H1 (cell line): ENCODE results near the gene PTCHD1. TPM values are rescaled to one million over a fixed set of nuclear protein-coding genes. Genes with fewer than 3 reads are reported as not detected.

Experiments used
- CTCF ChIA-PET: fragments of 300-600 bp; sonication (Branson Sonifier 250); formaldehyde crosslinking; loops from one replicate; lab custom pipeline; 2021; ENCODE audit not compliant: partially characterized antibody; lab: Charles Lee
- POLR2A ChIA-PET: fragments of 300-600 bp; sonication (Branson Sonifier 250); formaldehyde crosslinking; loops from one replicate; lab custom pipeline; 2021; ENCODE audit warnings: inconsistent platforms; ENCODE audit not compliant: partially characterized antibody; lab: Charles Lee
- DNase-seq, 2 experiments: peaks; one replicate each; pipeline versions ENCODE4 v3.0.0 to v3.0.0-alpha.2; 2010 to 2022; ENCODE audit warnings: low spot score in 2 of 2, low read depth in 1 of 2, mixed read lengths in 1 of 2
- FAIRE-seq: peaks from 2 replicates; lab custom pipeline; 2011; peaks lifted over from hg19 to GRCh38; lab: Jason Lieb, UNC
- H2AFZ ChIP-seq: 2 replicates; pipeline ENCODE4 v1.8.1; 2012; ENCODE audit warnings: low read length, inconsistent platforms
- H2AK5ac ChIP-seq: 2 replicates; pipeline ENCODE4 v1.6.1; 2013; ENCODE audit warnings: low read depth, low read length
- H2BK120ac ChIP-seq: replicated peaks from 2 replicates; pipeline ENCODE3; 2013; ENCODE audit warnings: low read depth, low read length, inconsistent platforms
- H2BK12ac ChIP-seq: 2 replicates; pipeline ENCODE4 v1.6.1; 2013; ENCODE audit warnings: low read depth, low read length
- H2BK15ac ChIP-seq: 2 replicates; pipeline ENCODE4 v1.6.1; 2013; ENCODE audit warnings: low read length
- H2BK20ac ChIP-seq: 2 replicates; pipeline ENCODE4 v1.6.1; 2013; ENCODE audit warnings: low read length
- H2BK5ac ChIP-seq: 2 replicates; pipeline ENCODE4 v1.6.1; 2013; ENCODE audit warnings: low read depth, low read length
- H3K14ac ChIP-seq: 2 replicates; pipeline ENCODE4 v1.6.1; 2013; ENCODE audit warnings: inconsistent platforms; ENCODE audit not compliant: insufficient read length
- H3K18ac ChIP-seq: 2 replicates; pipeline ENCODE4 v1.6.1; 2013; ENCODE audit warnings: low read length; ENCODE audit errors: extremely low read depth
- H3K23ac ChIP-seq: 2 replicates; pipeline ENCODE4 v1.6.1; 2013; ENCODE audit warnings: inconsistent platforms; ENCODE audit not compliant: insufficient read length
- H3K23me2 ChIP-seq: 2 replicates; pipeline ENCODE4 v1.6.1; 2013; ENCODE audit warnings: low read depth, low read length
- H3K27ac ChIP-seq: 2 replicates; pipeline ENCODE4 v1.6.1; 2011; ENCODE audit warnings: low read depth, low read length, inconsistent platforms
- H3K27me3 ChIP-seq, 4 experiments: replicated peaks in 1 of 4; 1 replicate in 1 of 4; 2 replicates in 3 of 4; pipeline versions ENCODE4 v1.6.1 to v1.8.1; 2011 to 2013; ENCODE audit warnings: low read length in 3 of 4, mild to moderate bottlenecking in 3 of 4, inconsistent platforms in 2 of 4, mixed read lengths in 2 of 4, moderate library complexity in 1 of 4; ENCODE audit not compliant: control insufficient read depth in 3 of 4, insufficient read depth in 3 of 4; ENCODE audit errors: extremely low read depth in 1 of 4
- H3K36me3 ChIP-seq, 4 experiments: 2 replicates each; pipeline versions ENCODE4 v1.6.1 to v1.8.1; 2011 to 2013; ENCODE audit warnings: mild to moderate bottlenecking in 4 of 4, low read length in 3 of 4, moderate library complexity in 2 of 4, control low read depth in 1 of 4, inconsistent platforms in 1 of 4; ENCODE audit not compliant: insufficient read depth in 4 of 4, control insufficient read depth in 2 of 4
- H3K4ac ChIP-seq: replicated peaks from 2 replicates; pipeline ENCODE3; 2013; ENCODE audit warnings: low read length, low read depth, mixed read lengths, inconsistent platforms; ENCODE audit not compliant: insufficient read length
- H3K4me1 ChIP-seq, 4 experiments: replicated peaks in 1 of 4; 1 replicate in 1 of 4; 2 replicates in 3 of 4; pipeline versions ENCODE4 v1.6.1 to v1.8.1; 2011 to 2013; ENCODE audit warnings: low read length in 3 of 4, inconsistent platforms in 2 of 4, mixed read lengths in 1 of 4; ENCODE audit not compliant: insufficient read depth in 4 of 4, control insufficient read depth in 3 of 4
- H3K4me2 ChIP-seq, 2 experiments: 2 replicates each; pipeline versions ENCODE4 v1.6.1 to v1.8.1; 2011 to 2013; ENCODE audit warnings: low read depth in 2 of 2, low read length in 2 of 2, control low read depth in 1 of 2, inconsistent platforms in 1 of 2, mild to moderate bottlenecking in 1 of 2; ENCODE audit not compliant: insufficient read depth in 1 of 2
- H3K4me3 ChIP-seq, 4 experiments: fragments of 200-600, 300-600 bp in 1 of 4; sonication (generic), shearing (Covaris generic), sonication (Bioruptor Twin) in 1 of 4; 2 replicates each; pipeline versions ENCODE4 v1.5.1 to v1.8.1; 2011 to 2016; ENCODE audit warnings: low read length in 4 of 4, low read depth in 3 of 4, control low read depth in 2 of 4, inconsistent platforms in 2 of 4, mild to moderate bottlenecking in 2 of 4, mixed read lengths in 1 of 4, moderate library complexity in 1 of 4; ENCODE audit not compliant: insufficient read depth in 2 of 4; ENCODE audit errors: extremely low read depth in 1 of 4
- H3K56ac ChIP-seq: replicated peaks from 2 replicates; pipeline ENCODE3; 2013; ENCODE audit warnings: low read depth, mild to moderate bottlenecking, mixed read lengths, low read length, inconsistent platforms; ENCODE audit not compliant: insufficient read length
- H3K79me1 ChIP-seq: 2 replicates; pipeline ENCODE4 v1.6.1; 2013; ENCODE audit warnings: low read depth, low read length, control low read depth
- H3K79me2 ChIP-seq, 2 experiments: 2 replicates each; pipeline versions ENCODE4 v1.6.1 to v1.8.1; 2012 to 2013; ENCODE audit warnings: low read length in 2 of 2, mild to moderate bottlenecking in 2 of 2, inconsistent platforms in 1 of 2; ENCODE audit not compliant: insufficient read depth in 2 of 2, control insufficient read depth in 1 of 2
- H3K9ac ChIP-seq, 4 experiments: replicated peaks in 1 of 4; 1 replicate in 1 of 4; 2 replicates in 3 of 4; pipeline versions ENCODE4 v1.6.1 to v1.8.1; 2011 to 2013; ENCODE audit warnings: low read depth in 3 of 4, low read length in 3 of 4, control low read depth in 2 of 4, mild to moderate bottlenecking in 2 of 4, moderate library complexity in 2 of 4, inconsistent platforms in 1 of 4; ENCODE audit errors: extremely low read depth in 1 of 4
- H3K9me3 ChIP-seq, 2 experiments: 2 replicates each; pipeline versions ENCODE4 v1.6.1 to v1.8.1; 2012 to 2013; ENCODE audit warnings: mild to moderate bottlenecking in 2 of 2, moderate library complexity in 2 of 2, control low read depth in 1 of 2, inconsistent platforms in 1 of 2, low read depth in 1 of 2, low read length in 1 of 2, mixed read lengths in 1 of 2; ENCODE audit not compliant: insufficient read depth in 2 of 2
- H4K20me1 ChIP-seq, 2 experiments: replicated peaks in 1 of 2; 2 replicates each; pipeline versions ENCODE3 to v1.8.1; 2011 to 2013; ENCODE audit warnings: inconsistent platforms in 2 of 2, low read length in 2 of 2, mild to moderate bottlenecking in 1 of 2; ENCODE audit not compliant: insufficient read depth in 2 of 2, control insufficient read depth in 1 of 2
- H4K5ac ChIP-seq: 2 replicates; pipeline ENCODE4 v1.6.1; 2013; ENCODE audit warnings: low read length, low read depth, mixed read lengths, inconsistent platforms; ENCODE audit not compliant: insufficient read length
- H4K8ac ChIP-seq: 2 replicates; pipeline ENCODE4 v1.8.0; 2013; ENCODE audit warnings: mild to moderate bottlenecking, moderate library complexity, low read length, inconsistent platforms; ENCODE audit not compliant: insufficient read depth; ENCODE audit errors: extremely low read depth
- H4K91ac ChIP-seq: replicated peaks from 2 replicates; pipeline ENCODE3; 2013; ENCODE audit warnings: low read length, mixed read lengths, inconsistent platforms; ENCODE audit not compliant: insufficient read length
- EP300 ChIP-seq, 2 experiments: IDR thresholded peaks; 1 replicate in 1 of 2; 2 replicates in 1 of 2; pipeline ENCODE4 v1.6.1; 2011 to 2012; ENCODE audit warnings: low read depth in 2 of 2, low read length in 2 of 2, mild to moderate bottlenecking in 2 of 2, borderline replicate concordance in 1 of 2, inconsistent platforms in 1 of 2, moderate library complexity in 1 of 2
- EZH2 ChIP-seq: fragments of 200-600 bp; sonication (generic); IDR thresholded peaks from 2 replicates; pipeline ENCODE4 v1.7.1; 2012; ENCODE audit warnings: low read depth, mild to moderate bottlenecking, moderate library complexity, low read length, inconsistent platforms; ENCODE audit not compliant: severe bottlenecking
- HDAC6 ChIP-seq: IDR thresholded peaks from one replicate; pipeline ENCODE4 v1.7.1; 2012; ENCODE audit warnings: low read depth, mild to moderate bottlenecking, inconsistent platforms, low read length, moderate library complexity
- KDM4A ChIP-seq: IDR thresholded peaks from one replicate; pipeline ENCODE4 v1.7.1; 2012; ENCODE audit warnings: low read depth, mild to moderate bottlenecking, moderate library complexity, low read length, inconsistent platforms; ENCODE audit not compliant: severe bottlenecking
- POLR2AphosphoS5 ChIP-seq: IDR thresholded peaks from 2 replicates; pipeline ENCODE4 v1.6.1; 2011; ENCODE audit warnings: low read depth, low read length
- SP4 ChIP-seq: IDR thresholded peaks from 2 replicates; pipeline ENCODE4 v1.6.1; 2012; ENCODE audit warnings: low read length, inconsistent platforms
- TAF7 ChIP-seq: optimal IDR thresholded peaks from 2 replicates; pipeline ENCODE3; 2011; ENCODE audit warnings: low read depth, mild to moderate bottlenecking, inconsistent platforms, low read length, moderate library complexity, borderline replicate concordance
- TCF12 ChIP-seq: IDR thresholded peaks from 2 replicates; pipeline ENCODE4 v1.6.1; 2011; ENCODE audit warnings: low read depth, mild to moderate bottlenecking, low read length
- TEAD4 ChIP-seq: IDR thresholded peaks from 2 replicates; pipeline ENCODE4 v1.6.1; 2012; ENCODE audit warnings: low read depth, low read length, inconsistent platforms, mixed read lengths
- WGBS, 2 experiments: shearing (Covaris generic) in 1 of 2; methylation state at CpG; one replicate each; pipeline versions ENCODE4 v1.1.6 to v1.1.7; 2013 to 2015; ENCODE audit warnings: low lambda C conversion rate in 2 of 2, mixed read lengths in 2 of 2, inconsistent platforms in 1 of 2, low coverage in 1 of 2, missing lambda C conversion rate in 1 of 2; ENCODE audit not compliant: insufficient replicate concordance in 2 of 2, insufficient coverage in 1 of 2, insufficient read length in 1 of 2; ENCODE audit errors: extremely low coverage in 1 of 2, missing lambda C conversion rate in 1 of 2; 5-methylcytosine and 5-hydroxymethylcytosine counted together
- long read RNA-seq, 2 experiments: library from RNA in 1 of 2; library from capped mRNA in 1 of 2; stranded (forward); transcript quantifications; one replicate each; pipeline ENCODE4 v2.0.0, GENCODE V29; 2021; ENCODE audit warnings: inconsistent platforms in 1 of 2
- polyA minus RNA-seq, 3 experiments: library from RNA; depleted of rRNA, polyadenylated mRNA; stranded (reverse); fragments of >200 nt; gene quantifications; 1 replicate in 2 of 3; 2 replicates in 1 of 3; pipeline ENCODE4 v1.2.3, GENCODE V29; 2011
- polyA plus RNA-seq, 7 experiments: library from polyadenylated mRNA; depleted of rRNA in 3 of 7; stranded (reverse) in 5 of 7; unstranded in 2 of 7; fragments of >200 nt in 5 of 7; fragments of 200-250 nt in 2 of 7; gene quantifications; 1 replicate in 5 of 7; 2 replicates in 1 of 7; 4 replicates in 1 of 7; pipeline versions ENCODE4 v1.2.1 to v1.2.3, GENCODE V29; 2011 to 2013; ENCODE audit warnings: missing spikeins in 2 of 7, mixed read lengths in 2 of 7
- total RNA-seq: library from RNA; stranded (reverse); fragmentation: NEBNext Ultra II Directional; extraction: Animal tissue kit (Norgen Biotek cat#: 25700); gene quantifications from 2 replicates; pipeline ENCODE4 v1.2.1, GENCODE V29; 2021

Gene PTCHD1
- total RNA-seq: 2.4 and 3.3 TPM in 2 replicates
- 0.53 and 0.60 TPM in 2 replicates for polyA plus RNA-seq (2011; rRNA removed)
- polyA plus RNA-seq (2011; cell fraction: cytosol; rRNA removed): 0.63 TPM
- polyA plus RNA-seq (2011; cell fraction: nucleus; rRNA removed): 2.6 TPM
- 1.0 to 1.4 TPM (median 1.1 TPM) in 4 replicates for polyA plus RNA-seq (2012, experiment 1 of 2)
- 0.34 TPM for polyA plus RNA-seq (2012, experiment 2 of 2)
- 1.1 TPM for polyA plus RNA-seq (2013, experiment 1 of 2)
- 0.90 TPM for polyA plus RNA-seq (2013, experiment 2 of 2)
- 4.6 and 5.0 TPM in 2 replicates for polyA minus RNA-seq (2011; rRNA and poly(A)+ RNA removed)
- 2.6 TPM for polyA minus RNA-seq (2011; cell fraction: cytosol; rRNA and poly(A)+ RNA removed)
- polyA minus RNA-seq (2011; cell fraction: nucleus; rRNA and poly(A)+ RNA removed): 4.6 TPM
- long read RNA-seq, experiment 1, partial matches to known transcripts: 0 of 2 reads
- long read RNA-seq, experiment 1, other reads (novel, unspliced or antisense): 2 of 2 reads
- long read RNA-seq, experiment 2, partial matches to known transcripts: 0 of 1 reads
- long read RNA-seq, experiment 2, other reads (novel, unspliced or antisense): 1 of 1 reads

DNA sequence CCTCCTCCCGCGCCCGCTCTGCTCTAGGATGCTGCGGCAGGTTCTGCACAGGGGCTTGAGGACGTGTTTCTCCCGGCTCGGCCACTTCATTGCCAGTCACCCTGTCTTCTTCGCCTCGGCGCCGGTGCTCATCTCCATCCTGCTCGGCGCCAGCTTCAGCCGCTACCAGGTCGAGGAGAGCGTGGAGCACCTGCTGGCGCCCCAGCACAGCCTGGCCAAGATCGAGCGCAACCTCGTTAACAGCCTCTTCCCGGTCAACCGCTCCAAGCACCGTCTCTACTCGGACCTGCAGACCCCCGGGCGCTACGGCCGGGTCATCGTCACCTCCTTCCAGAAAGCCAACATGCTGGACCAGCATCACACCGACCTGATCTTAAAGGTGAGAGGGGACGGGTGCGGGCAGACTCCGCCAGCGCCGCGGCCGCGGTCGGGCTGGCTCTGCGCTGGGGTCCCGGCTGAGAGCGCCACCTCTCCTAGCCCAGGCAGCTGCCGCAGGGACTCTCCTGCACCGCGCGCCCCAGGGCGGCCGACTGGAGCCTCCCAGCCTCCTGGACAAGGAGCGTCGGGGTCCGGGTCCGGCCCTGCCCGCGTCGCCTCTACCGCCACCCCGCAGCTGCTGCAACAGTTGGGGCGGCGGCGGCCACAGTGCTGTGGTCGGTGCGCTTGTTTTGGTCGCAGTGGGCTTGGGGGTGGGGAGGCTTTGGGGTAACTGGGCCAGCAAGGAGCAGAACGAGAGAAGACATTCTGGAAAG lies at the start of gene PTCHD1:
TSS of gene PTCHD1 (plus strand) at position 2 of the 752 bp plus-strand sequence. CDS start at position 29, 27 bp downstream.
- peaks cover 0 to 2% of the 10 kb centered on the region in 2 experiments for H4K20me1 ChIP-seq
- H3K23ac ChIP-seq: no peak within 1 kb of the TSS
- no peaks in the 10 kb centered on the region for H3K79me1 ChIP-seq
- no peak within 1 kb of the TSS for H3K56ac ChIP-seq
- no peak within 1 kb of the TSS for H2BK12ac ChIP-seq
- DNase-seq (peak in 1 of 2 experiments; percentile 48), FAIRE-seq (no peak)
- H2BK15ac ChIP-seq: no peak within 1 kb of the TSS
- H3K27ac ChIP-seq: no peak within 1 kb of the TSS
- 2% methylated on average over 30 of the region's 64 CpGs; no CpG with 5 or more reads in 1 of the 2 experiments for WGBS, 2 experiments
- no peak within 1 kb of the TSS for H3K14ac ChIP-seq
- H3K4me3 ChIP-seq: peak within 1 kb of the TSS; percentile 48 to 73 (median 60)
- H4K91ac ChIP-seq: no peak within 1 kb of the TSS
- CTCF ChIA-PET: no interaction called here
- no peak within 1 kb of the TSS for H3K4ac ChIP-seq
- no peak within 1 kb of the TSS for H2AK5ac ChIP-seq
- no peak within 1 kb of the TSS for H2BK5ac ChIP-seq
- H3K9ac ChIP-seq: peak within 1 kb of the TSS in 1 of 4 experiments; percentile 18; a peak in 1 of 7 replicates
- H3K27me3 ChIP-seq: peaks cover 0 to 29% (median 17%) of the 10 kb centered on the region in 4 experiments; a peak in 5 of 7 replicates
- H3K18ac ChIP-seq: peak within 1 kb of the TSS; percentile 78
- H3K9me3 ChIP-seq: no peaks in the 10 kb centered on the region
- H3K36me3 ChIP-seq: no peaks in the 10 kb centered on the region
- H3K4me1 ChIP-seq: peaks cover 0 to 5% (median 2%) of the 10 kb centered on the region in 4 experiments; a peak in 5 of 7 replicates
- H2BK20ac ChIP-seq: no peak within 1 kb of the TSS
- H2BK120ac ChIP-seq: no peak within 1 kb of the TSS
- H3K79me2 ChIP-seq: no peaks in the 10 kb centered on the region
- H3K4me2 ChIP-seq: peak within 1 kb of the TSS; percentile 83 to 97
- H3K23me2 ChIP-seq: peaks cover 20% of the 10 kb centered on the region; the same call in 1 of the 2 replicates
- H2AFZ ChIP-seq: no peak within 1 kb of the TSS
- peak within 1 kb of the TSS; percentile 68; the same call in 1 of the 2 replicates for H4K8ac ChIP-seq
- POLR2A ChIA-PET: no interaction called here
- no peak within 1 kb of the TSS for H4K5ac ChIP-seq
- TF ChIP-seq KDM4A: peak; percentile 64
- no peak for TF ChIP-seq TEAD4
- TF ChIP-seq EZH2: peak; percentile 27
- TF ChIP-seq TAF7: no peak
- no peak for TF ChIP-seq HDAC6
- TF ChIP-seq TCF12: no peak
- no peak for TF ChIP-seq SP4
- TF ChIP-seq POLR2AphosphoS5: no peak
- TF ChIP-seq EP300 (IDR thresholded peaks at IDR 0.05; ENCODE audit: borderline replicate concordance in 1 of 2, low read depth in 2 of 2, low read length in 2 of 2): no peak
